ENCODE data around the gene DNAAF8.

DNAAF8 gene

DNA sequence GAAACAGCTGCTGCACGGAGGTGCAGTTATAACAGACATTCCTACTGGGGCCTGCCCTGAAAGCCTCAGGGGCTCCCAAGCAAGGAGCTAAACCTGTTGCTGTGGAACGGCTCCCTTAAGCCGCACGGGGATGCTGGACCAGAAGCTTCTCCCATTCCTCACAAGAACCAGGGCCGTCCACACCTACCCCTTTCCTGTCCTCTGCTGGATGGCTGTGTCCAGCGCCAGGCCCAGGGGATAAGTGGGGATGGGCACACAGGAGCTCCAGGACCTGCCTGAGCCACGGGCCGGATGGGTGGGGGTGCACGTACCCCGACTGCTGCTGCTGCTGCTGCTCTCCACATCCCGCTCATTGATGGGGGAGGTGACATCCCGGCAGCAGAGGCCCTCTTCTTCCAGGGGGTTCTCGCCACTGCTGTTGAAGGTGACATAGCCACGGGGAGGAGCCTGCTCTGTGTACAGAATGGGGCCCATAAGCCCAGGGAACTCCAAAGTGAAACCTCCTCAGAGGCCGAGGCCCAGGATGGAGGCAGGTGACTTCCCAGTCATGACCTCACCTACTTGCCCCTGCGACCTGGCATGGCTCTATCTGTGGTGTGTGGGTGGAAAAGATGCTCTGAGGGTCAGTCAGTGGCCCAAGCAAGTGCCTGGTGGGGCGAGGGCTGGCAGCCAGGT, 32.4 kb upstream of the DNAAF8 start:
- WGBS = 93% methylated on average over 17 of the region's 17 CpGs
- peaks cover 80 to 82% of the 10 kb centered on the region in 2 experiments for H3K36me3 ChIP-seq (ENCODE audit: control insufficient read depth in 1 of 2, insufficient read depth in 2 of 2, low read depth in 1 of 2, low read length in 2 of 2)

GRCh38 chr16:4702466-4702808, 31.9 kb upstream of the DNAAF8 start:
- Histone ChIP-seq H2BK12ac (ENCODE audit: low read length in 2 of 2) (no peak overlapping the region), H3K36me3 (ENCODE audit: control insufficient read depth in 1 of 2, insufficient read depth in 2 of 2, low read depth in 1 of 2, low read length in 2 of 2) (peaks cover 79 to 80% of the 10 kb centered on the region in 2 experiments), H3K4ac (ENCODE audit: low read depth in 1 of 2, low read length in 2 of 2) (no peak overlapping the region), H3K18ac (ENCODE audit: low read depth in 1 of 2, low read length in 2 of 2) (no peak overlapping the region), H3K27ac (ENCODE audit: low read length, poor library complexity, severe bottlenecking) (peak overlapping the region; percentile 34), H3K23ac (ENCODE audit: low read length in 2 of 2) (no peak overlapping the region), H2BK5ac (ENCODE audit: low read depth, low read length, poor library complexity, severe bottlenecking) (no peak overlapping the region), H3K14ac (ENCODE audit: low read length in 2 of 2) (no peak overlapping the region), H3K4me2 (ENCODE audit: low read length, poor library complexity, severe bottlenecking) (no peak overlapping the region), H3K27me3 (ENCODE audit: control insufficient read depth in 1 of 2, insufficient read depth in 1 of 2, low read length in 2 of 2) (no peaks in the 10 kb centered on the region), H3K4me3 (ENCODE audit: insufficient read depth in 1 of 2, low read depth in 1 of 2, low read length in 2 of 2) (no peak overlapping the region), H3K79me1 (replicated peaks; ENCODE audit: low read length, poor library complexity, severe bottlenecking) (peaks cover 21% of the 10 kb centered on the region), H4K8ac (ENCODE audit: low read length) (no peak overlapping the region), H3K9ac (ENCODE audit: low read length) (no peak overlapping the region), H3K4me1 (ENCODE audit: control insufficient read depth, insufficient read depth, low read depth, low read length) (peaks cover 13% of the 10 kb centered on the region), H2AFZ (ENCODE audit: low read depth, low read length) (no peak overlapping the region), H4K91ac (ENCODE audit: low read length) (no peak overlapping the region), H3K9me3 (ENCODE audit: control insufficient read depth, low read length) (no peaks in the 10 kb centered on the region), H2BK15ac (ENCODE audit: low read depth, poor library complexity, severe bottlenecking) (no peak overlapping the region), H2BK120ac (ENCODE audit: low read depth, low read length) (no peak overlapping the region), H2AK5ac (ENCODE audit: low read length, severe bottlenecking) (no peak overlapping the region)
- DNase-seq = no peak
- 74% methylated on average over 7 of the region's 7 CpGs for WGBS

More for the DNA sequence above, 32.4 kb upstream of the DNAAF8 start:
- Histone ChIP-seq H2BK120ac (ENCODE audit: low read depth, low read length) (no peak overlapping the region), H3K4ac (ENCODE audit: low read depth in 1 of 2, low read length in 2 of 2) (no peak overlapping the region), H3K79me1 (replicated peaks; ENCODE audit: low read length, poor library complexity, severe bottlenecking) (peaks cover 22% of the 10 kb centered on the region), H2BK15ac (ENCODE audit: low read depth, poor library complexity, severe bottlenecking) (no peak overlapping the region), H3K4me1 (ENCODE audit: control insufficient read depth, insufficient read depth, low read depth, low read length) (peaks cover 13% of the 10 kb centered on the region), H3K14ac (ENCODE audit: low read length in 2 of 2) (no peak overlapping the region), H2BK5ac (ENCODE audit: low read depth, low read length, poor library complexity, severe bottlenecking) (no peak overlapping the region), H3K23ac (ENCODE audit: low read length in 2 of 2) (no peak overlapping the region), H3K27me3 (ENCODE audit: control insufficient read depth in 1 of 2, insufficient read depth in 1 of 2, low read length in 2 of 2) (no peaks in the 10 kb centered on the region), H2AFZ (ENCODE audit: low read depth, low read length) (no peak overlapping the region), H3K27ac (ENCODE audit: low read length, poor library complexity, severe bottlenecking) (peak overlapping the region; percentile 34), H3K4me3 (ENCODE audit: insufficient read depth in 1 of 2, low read depth in 1 of 2, low read length in 2 of 2) (no peak overlapping the region), H2BK12ac (ENCODE audit: low read length in 2 of 2) (no peak overlapping the region), H2AK5ac (ENCODE audit: low read length, severe bottlenecking) (no peak overlapping the region), H4K91ac (ENCODE audit: low read length) (no peak overlapping the region), H3K9ac (ENCODE audit: low read length) (no peak overlapping the region), H3K4me2 (ENCODE audit: low read length, poor library complexity, severe bottlenecking) (no peak overlapping the region), H3K9me3 (ENCODE audit: control insufficient read depth, low read length) (no peaks in the 10 kb centered on the region), H4K8ac (ENCODE audit: low read length) (no peak overlapping the region), H3K18ac (ENCODE audit: low read depth in 1 of 2, low read length in 2 of 2) (no peak overlapping the region)
- no peak for DNase-seq

GRCh38 chr16:4703906-4704305, 30.4 kb upstream of the DNAAF8 start:
- peaks cover 13% of the 10 kb centered on the region for H3K4me1 ChIP-seq (ENCODE audit: control insufficient read depth, insufficient read depth, low read depth, low read length)
- H3K9me3 ChIP-seq (ENCODE audit: control insufficient read depth, low read length) = no peaks in the 10 kb centered on the region
- no peak overlapping the region for H3K4ac ChIP-seq (ENCODE audit: low read depth in 1 of 2, low read length in 2 of 2)
- H3K4me2 ChIP-seq (ENCODE audit: low read length, poor library complexity, severe bottlenecking) = no peak overlapping the region
- 91% methylated on average over 7 of the region's 7 CpGs for WGBS
- no peak overlapping the region for H2BK15ac ChIP-seq (ENCODE audit: low read depth, poor library complexity, severe bottlenecking)
- H3K79me1 ChIP-seq (replicated peaks; ENCODE audit: low read length, poor library complexity, severe bottlenecking) = peaks cover 18% of the 10 kb centered on the region
- no peak for DNase-seq
- no peak overlapping the region for H3K4me3 ChIP-seq (ENCODE audit: insufficient read depth in 1 of 2, low read depth in 1 of 2, low read length in 2 of 2)
- no peak overlapping the region for H2BK120ac ChIP-seq (ENCODE audit: low read depth, low read length)
- no peak overlapping the region for H2BK5ac ChIP-seq (ENCODE audit: low read depth, low read length, poor library complexity, severe bottlenecking)
- H2AK5ac ChIP-seq (ENCODE audit: low read length, severe bottlenecking) = no peak overlapping the region
- H2BK12ac ChIP-seq (ENCODE audit: low read length in 2 of 2) = no peak overlapping the region
- no peak overlapping the region for H3K23ac ChIP-seq (ENCODE audit: low read length in 2 of 2)
- H2AFZ ChIP-seq (ENCODE audit: low read depth, low read length) = no peak overlapping the region
- H3K14ac ChIP-seq (ENCODE audit: low read length in 2 of 2) = no peak overlapping the region
- no peak overlapping the region for H4K8ac ChIP-seq (ENCODE audit: low read length)
- H3K9ac ChIP-seq (ENCODE audit: low read length) = no peak overlapping the region
- no peak overlapping the region for H3K18ac ChIP-seq (ENCODE audit: low read depth in 1 of 2, low read length in 2 of 2)
- H3K36me3 ChIP-seq (ENCODE audit: control insufficient read depth in 1 of 2, insufficient read depth in 2 of 2, low read depth in 1 of 2, low read length in 2 of 2) = peaks cover 65 to 72% of the 10 kb centered on the region in 2 experiments
- no peaks in the 10 kb centered on the region for H3K27me3 ChIP-seq (ENCODE audit: control insufficient read depth in 1 of 2, insufficient read depth in 1 of 2, low read length in 2 of 2)
- no peak overlapping the region for H4K91ac ChIP-seq (ENCODE audit: low read length)
- no peak overlapping the region for H3K27ac ChIP-seq (ENCODE audit: low read length, poor library complexity, severe bottlenecking)

DNA sequence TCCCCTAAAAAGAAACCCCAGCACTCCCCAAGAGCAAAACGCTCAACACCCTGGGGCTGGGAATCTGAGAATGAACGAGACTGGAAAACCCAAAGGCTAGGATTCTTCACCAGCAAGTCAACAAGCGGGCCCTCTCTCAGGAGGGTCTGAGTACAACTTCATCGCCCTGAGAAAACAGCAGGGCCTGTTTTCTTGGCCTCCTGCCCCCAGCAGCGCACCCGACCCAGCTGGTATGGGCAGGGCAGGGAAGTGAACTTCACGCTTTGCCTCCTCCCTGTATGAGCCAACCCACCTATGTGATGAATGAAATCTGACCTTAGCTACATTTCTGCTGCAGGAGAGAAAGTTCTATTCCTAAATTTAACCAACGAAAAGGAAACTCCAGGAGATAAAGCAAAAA, 29.8 kb upstream of the DNAAF8 start:
- Histone ChIP-seq H4K8ac (ENCODE audit: low read length) (no peak overlapping the region), H2AK5ac (ENCODE audit: low read length, severe bottlenecking) (no peak overlapping the region), H2AFZ (ENCODE audit: low read depth, low read length) (no peak overlapping the region), H3K36me3 (ENCODE audit: control insufficient read depth in 1 of 2, insufficient read depth in 2 of 2, low read depth in 1 of 2, low read length in 2 of 2) (peaks cover 59 to 67% of the 10 kb centered on the region in 2 experiments), H3K4me2 (ENCODE audit: low read length, poor library complexity, severe bottlenecking) (no peak overlapping the region), H3K14ac (ENCODE audit: low read length in 2 of 2) (no peak overlapping the region), H3K79me1 (replicated peaks; ENCODE audit: low read length, poor library complexity, severe bottlenecking) (peaks cover 18% of the 10 kb centered on the region), H3K9me3 (ENCODE audit: control insufficient read depth, low read length) (no peaks in the 10 kb centered on the region), H2BK5ac (ENCODE audit: low read depth, low read length, poor library complexity, severe bottlenecking) (no peak overlapping the region), H2BK15ac (ENCODE audit: low read depth, poor library complexity, severe bottlenecking) (no peak overlapping the region), H2BK120ac (ENCODE audit: low read depth, low read length) (no peak overlapping the region), H3K4me3 (ENCODE audit: insufficient read depth in 1 of 2, low read depth in 1 of 2, low read length in 2 of 2) (no peak overlapping the region), H3K18ac (ENCODE audit: low read depth in 1 of 2, low read length in 2 of 2) (no peak overlapping the region), H3K4ac (ENCODE audit: low read depth in 1 of 2, low read length in 2 of 2) (no peak overlapping the region), H3K27me3 (ENCODE audit: control insufficient read depth in 1 of 2, insufficient read depth in 1 of 2, low read length in 2 of 2) (no peaks in the 10 kb centered on the region), H4K91ac (ENCODE audit: low read length) (no peak overlapping the region), H2BK12ac (ENCODE audit: low read length in 2 of 2) (no peak overlapping the region), H3K9ac (ENCODE audit: low read length) (no peak overlapping the region), H3K27ac (ENCODE audit: low read length, poor library complexity, severe bottlenecking) (no peak overlapping the region), H3K23ac (ENCODE audit: low read length in 2 of 2) (no peak overlapping the region), H3K4me1 (ENCODE audit: control insufficient read depth, insufficient read depth, low read depth, low read length) (peaks cover 13% of the 10 kb centered on the region)
- 90% methylated on average over 8 of the region's 8 CpGs for WGBS
- DNase-seq = no peak
